H9 (cell line): Measurements from ENCODE around the gene EBPL. TPM values are rescaled to one million over a fixed set of nuclear protein-coding genes. Genes with fewer than 3 reads are reported as not detected.
"Not testable (repeated sequence)": the region's sequence is repeated elsewhere in the genome, so short reads cannot be mapped to it uniquely, and the experiment has no call there.

Experiments
- DNase-seq: peaks from one replicate; pipeline ENCODE4 v3.0.0-alpha.2; 2017
- H2AFZ ChIP-seq: one replicate; pipeline ENCODE4 v1.6.1; 2013; ENCODE audit warnings: mild to moderate bottlenecking, low read length, control low read depth, moderate library complexity
- H2AK5ac ChIP-seq: 2 replicates; pipeline ENCODE4 v1.6.1; 2013; ENCODE audit warnings: low read length, control low read depth, mixed read lengths; ENCODE audit not compliant: insufficient read length
- H2BK120ac ChIP-seq: one replicate; pipeline ENCODE4 v1.6.1; 2013; ENCODE audit warnings: low read depth, mild to moderate bottlenecking, low read length, control low read depth, inconsistent platforms; ENCODE audit not compliant: poor library complexity, severe bottlenecking
- H2BK12ac ChIP-seq: 2 replicates; pipeline ENCODE4 v1.6.1; 2013; ENCODE audit warnings: low read length, control low read depth, mixed read lengths, low read depth; ENCODE audit not compliant: insufficient read length
- H2BK15ac ChIP-seq: 2 replicates; pipeline ENCODE4 v1.6.1; 2013; ENCODE audit warnings: low read depth, low read length, control low read depth
- H2BK20ac ChIP-seq: one replicate; pipeline ENCODE4 v1.6.1; 2013; ENCODE audit warnings: low read depth, mild to moderate bottlenecking, low read length, control low read depth, inconsistent platforms; ENCODE audit not compliant: poor library complexity, severe bottlenecking
- H2BK5ac ChIP-seq: 2 replicates; pipeline ENCODE4 v1.6.1; 2013; ENCODE audit warnings: low read length, control low read depth, mixed read lengths; ENCODE audit not compliant: insufficient read length
- H3K14ac ChIP-seq: 2 replicates; pipeline ENCODE4 v1.6.1; 2013; ENCODE audit warnings: low read length, control low read depth; ENCODE audit not compliant: insufficient read depth
- H3K18ac ChIP-seq: 2 replicates; pipeline ENCODE4 v1.6.1; 2013; ENCODE audit warnings: low read depth, mild to moderate bottlenecking, mixed read lengths, low read length, control low read depth; ENCODE audit not compliant: insufficient read length
- H3K23ac ChIP-seq: 2 replicates; pipeline ENCODE4 v1.6.1; 2013; ENCODE audit warnings: low read length, control low read depth, mixed read lengths, low read depth; ENCODE audit not compliant: insufficient read length
- H3K23me2 ChIP-seq: 2 replicates; pipeline ENCODE4 v1.6.1; 2013; ENCODE audit warnings: low read depth, mild to moderate bottlenecking, mixed read lengths, low read length, control low read depth; ENCODE audit not compliant: insufficient read length, poor library complexity, severe bottlenecking
- H3K27ac ChIP-seq: 2 replicates; pipeline ENCODE4 v1.5.1; 2013; ENCODE audit warnings: low read length, control low read depth, mixed read lengths, low read depth; ENCODE audit not compliant: insufficient read length
- H3K27me3 ChIP-seq: 2 replicates; pipeline ENCODE4 v1.6.1; 2013; ENCODE audit warnings: low read length, control low read depth, inconsistent platforms; ENCODE audit not compliant: insufficient read depth
- H3K4ac ChIP-seq: 2 replicates; pipeline ENCODE4 v1.6.1; 2013; ENCODE audit warnings: low read depth, mild to moderate bottlenecking, control low read depth, inconsistent platforms, low read length, moderate library complexity
- H3K4me1 ChIP-seq: 2 replicates; pipeline ENCODE4 v1.6.1; 2013; ENCODE audit warnings: low read length, control low read depth, inconsistent platforms; ENCODE audit not compliant: insufficient read depth
- H3K4me2 ChIP-seq: 2 replicates; pipeline ENCODE4 v1.6.1; 2013; ENCODE audit warnings: low read length, control low read depth, mixed read lengths; ENCODE audit not compliant: insufficient read length, insufficient read depth
- H3K56ac ChIP-seq: 2 replicates; pipeline ENCODE4 v1.6.1; 2013; ENCODE audit warnings: low read depth, mild to moderate bottlenecking, mixed read lengths, low read length, control low read depth; ENCODE audit not compliant: insufficient read length
- H3K79me1 ChIP-seq: 2 replicates; pipeline ENCODE4 v1.6.1; 2013; ENCODE audit warnings: low read depth, mild to moderate bottlenecking, moderate library complexity, low read length, control low read depth, inconsistent platforms; ENCODE audit not compliant: insufficient read depth, poor library complexity, severe bottlenecking
- H3K79me2 ChIP-seq: 2 replicates; pipeline ENCODE4 v1.6.1; 2013; ENCODE audit warnings: low read length, control low read depth, inconsistent platforms; ENCODE audit not compliant: insufficient read depth
- H3K9ac ChIP-seq: 2 replicates; pipeline ENCODE4 v1.6.1; 2013; ENCODE audit warnings: low read length, control low read depth, mixed read lengths; ENCODE audit not compliant: insufficient read length; ENCODE audit errors: extremely low read depth
- H3K9me3 ChIP-seq: one replicate; pipeline ENCODE4 v1.6.1; 2013; ENCODE audit warnings: low read depth, low read length, inconsistent platforms; ENCODE audit not compliant: control insufficient read depth
- H3T11ph ChIP-seq: one replicate; pipeline ENCODE4 v1.6.1; 2013; ENCODE audit warnings: mild to moderate bottlenecking, low read length, control low read depth, inconsistent platforms
- H4K20me1 ChIP-seq: one replicate; pipeline ENCODE4 v1.6.1; 2013; ENCODE audit not compliant: control insufficient read depth, insufficient read length, insufficient read depth
- H4K5ac ChIP-seq: 2 replicates; pipeline ENCODE4 v1.6.1; 2013; ENCODE audit warnings: low read depth, mild to moderate bottlenecking, mixed read lengths, low read length, control low read depth; ENCODE audit not compliant: insufficient read length
- H4K8ac ChIP-seq: replicated peaks from 2 replicates; pipeline ENCODE4 v1.6.1; 2013; ENCODE audit warnings: low read length, control low read depth, mixed read lengths, low read depth; ENCODE audit not compliant: insufficient read length
- H4K91ac ChIP-seq: 2 replicates; pipeline ENCODE4 v1.6.1; 2013; ENCODE audit warnings: low read depth, mild to moderate bottlenecking, moderate library complexity, mixed read lengths, low read length, control low read depth; ENCODE audit not compliant: insufficient read length
- H3K27ac Mint-ChIP-seq, 3 experiments: 2 replicates in 2 of 3; 3 replicates in 1 of 3; pipeline ENCODE4 v1.8.0; 2020 to 2021; ENCODE audit warnings: mixed read lengths in 3 of 3, mild to moderate bottlenecking in 1 of 3, moderate library complexity in 1 of 3
- H3K27me3 Mint-ChIP-seq: 2 replicates; pipeline ENCODE4 v1.8.0; 2021; ENCODE audit warnings: low read depth, mild to moderate bottlenecking, moderate library complexity, mixed read lengths
- H3K36me3 Mint-ChIP-seq, 3 experiments: 2 replicates in 2 of 3; 3 replicates in 1 of 3; pipeline ENCODE4 v1.8.0; 2020 to 2021; ENCODE audit warnings: low read depth in 3 of 3, mixed read lengths in 3 of 3; ENCODE audit not compliant: insufficient read depth in 1 of 3
- H3K4me1 Mint-ChIP-seq, 2 experiments: 2 replicates each; pipeline ENCODE4 v1.8.0; 2020; ENCODE audit warnings: mixed read lengths in 2 of 2
- H3K4me3 Mint-ChIP-seq, 2 experiments: 2 replicates in 1 of 2; 3 replicates in 1 of 2; pipeline ENCODE4 v1.8.0; 2020 to 2021; ENCODE audit warnings: mild to moderate bottlenecking in 2 of 2, mixed read lengths in 2 of 2, moderate library complexity in 1 of 2
- H3K9me3 Mint-ChIP-seq, 2 experiments: 2 replicates in 1 of 2; 3 replicates in 1 of 2; pipeline ENCODE4 v1.8.0; 2020; ENCODE audit warnings: mild to moderate bottlenecking in 2 of 2, mixed read lengths in 2 of 2, moderate library complexity in 1 of 2
- WGBS: extraction: QIAGEN DNeasy Blood & Tissue Kit; methylation state at CpG from one replicate; pipeline ENCODE4 v1.1.7; 2013; ENCODE audit warnings: missing lambda C conversion rate, low lambda C conversion rate, mixed read lengths; ENCODE audit not compliant: insufficient read length; ENCODE audit errors: extremely low coverage; 5-methylcytosine and 5-hydroxymethylcytosine counted together
- total RNA-seq: library from RNA; stranded (reverse); gene quantifications from 2 replicates; pipeline ENCODE4 v1.2.1, GENCODE V29; 2021
- TF ChIP-seq, protein P1 (sequence below): fragments of 200-600 bp; sonication (generic); conservative IDR thresholded peaks from 3 replicates; pipeline ENCODE4 v1.8.0; 2021; ENCODE audit warnings: antibody characterized with exemption, mild to moderate bottlenecking

The EBPL gene
- total RNA-seq, 1 experiment from 2014 or later, result 65.9 TPM

- Histone ChIP-seq H4K91ac (no peak overlapping the region), H3K9me3 (no peaks in the 10 kb centered on the region), H3K14ac (no peak overlapping the region), H4K5ac (no peak overlapping the region), H4K20me1 (no peaks in the 10 kb centered on the region), H3K23me2 (no peaks in the 10 kb centered on the region), H2BK5ac (no peak overlapping the region), H3K9ac (no peak overlapping the region), H3K79me2 (no peaks in the 10 kb centered on the region), H3K79me1 (no peaks in the 10 kb centered on the region), H3K4me1 (no peaks in the 10 kb centered on the region), H2BK20ac (no peak overlapping the region), H3K18ac (no peak overlapping the region), H3K23ac (no peak overlapping the region), H2BK120ac (no peak overlapping the region), H3K27me3 (no peaks in the 10 kb centered on the region), H2AK5ac (no peak overlapping the region), H4K8ac (no peak overlapping the region), H2BK15ac (no peak overlapping the region), H2AFZ (no peak overlapping the region), H3T11ph (no peak overlapping the region), H3K56ac (no peak overlapping the region), H3K27ac (no peak overlapping the region), H2BK12ac (no peak overlapping the region), H3K4me2 (no peak overlapping the region), H3K4ac (no peak overlapping the region)
- TF ChIP-seq, protein P1, sequence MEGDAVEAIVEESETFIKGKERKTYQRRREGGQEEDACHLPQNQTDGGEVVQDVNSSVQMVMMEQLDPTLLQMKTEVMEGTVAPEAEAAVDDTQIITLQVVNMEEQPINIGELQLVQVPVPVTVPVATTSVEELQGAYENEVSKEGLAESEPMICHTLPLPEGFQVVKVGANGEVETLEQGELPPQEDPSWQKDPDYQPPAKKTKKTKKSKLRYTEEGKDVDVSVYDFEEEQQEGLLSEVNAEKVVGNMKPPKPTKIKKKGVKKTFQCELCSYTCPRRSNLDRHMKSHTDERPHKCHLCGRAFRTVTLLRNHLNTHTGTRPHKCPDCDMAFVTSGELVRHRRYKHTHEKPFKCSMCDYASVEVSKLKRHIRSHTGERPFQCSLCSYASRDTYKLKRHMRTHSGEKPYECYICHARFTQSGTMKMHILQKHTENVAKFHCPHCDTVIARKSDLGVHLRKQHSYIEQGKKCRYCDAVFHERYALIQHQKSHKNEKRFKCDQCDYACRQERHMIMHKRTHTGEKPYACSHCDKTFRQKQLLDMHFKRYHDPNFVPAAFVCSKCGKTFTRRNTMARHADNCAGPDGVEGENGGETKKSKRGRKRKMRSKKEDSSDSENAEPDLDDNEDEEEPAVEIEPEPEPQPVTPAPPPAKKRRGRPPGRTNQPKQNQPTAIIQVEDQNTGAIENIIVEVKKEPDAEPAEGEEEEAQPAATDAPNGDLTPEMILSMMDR, result no peak
- no peaks in the 10 kb centered on the region for H3K27me3 Mint-ChIP-seq
- peaks cover 19 to 52% (median 49%) of the 10 kb centered on the region in 3 experiments for H3K36me3 Mint-ChIP-seq
- no peaks in the 10 kb centered on the region for H3K4me1 Mint-ChIP-seq
- no peak for DNase-seq
- H3K4me3 Mint-ChIP-seq, result no peak overlapping the region
- peaks cover 8% of the 10 kb centered on the region in 2 experiments; a peak in 4 of 5 replicates for H3K9me3 Mint-ChIP-seq
- no peak overlapping the region; a peak in 2 of 7 replicates for H3K27ac Mint-ChIP-seq
- no CpG with 5 or more reads among the region's 2 CpGs for WGBS
Observed at GRCh38 chr13:49711218-49711863, 20.1 kb upstream of the EBPL start.

DNA sequence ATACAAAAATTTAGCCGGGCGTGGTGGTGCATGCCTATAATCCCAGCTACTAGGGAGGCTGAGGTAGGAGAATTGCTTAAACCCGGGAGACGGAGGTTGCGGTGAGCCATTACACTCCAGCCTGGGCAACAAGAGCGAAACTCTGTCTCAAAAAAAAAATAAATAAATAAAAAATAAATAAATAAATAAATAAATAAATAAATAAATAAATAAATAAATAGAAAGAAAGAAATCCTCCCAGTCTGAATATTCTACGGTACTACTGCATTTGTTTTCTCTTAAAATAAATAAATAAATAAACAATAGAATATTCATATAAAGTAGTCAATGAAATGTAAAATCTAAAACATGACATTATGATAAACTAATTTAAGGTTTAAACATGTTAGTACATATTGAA is 13.0 kb upstream of the EBPL start:
- H3K4me1 ChIP-seq, H2BK12ac ChIP-seq, H2BK20ac ChIP-seq, H3K9ac ChIP-seq, H4K91ac ChIP-seq, H2BK15ac ChIP-seq, H3K9me3 Mint-ChIP-seq, H3K9me3 ChIP-seq, H3K27ac ChIP-seq, H2AFZ ChIP-seq, H3K79me2 ChIP-seq, H4K5ac ChIP-seq, H3K14ac ChIP-seq, H3K56ac ChIP-seq, DNase-seq, H3K4me2 ChIP-seq, H2AK5ac ChIP-seq, H2BK5ac ChIP-seq, H3K4ac ChIP-seq, H3K27me3 ChIP-seq, H4K20me1 ChIP-seq, H3K18ac ChIP-seq, H3K79me1 ChIP-seq, H3K23ac ChIP-seq, H3K27me3 Mint-ChIP-seq, H3K23me2 ChIP-seq, H3T11ph ChIP-seq, H3K27ac Mint-ChIP-seq, H3K4me3 Mint-ChIP-seq, H4K8ac ChIP-seq, H2BK120ac ChIP-seq: not testable (repeated sequence)
- Mint-ChIP-seq H3K36me3 (peaks cover 27 to 60% (median 55%) of the 10 kb centered on the region in 3 experiments; a peak in 6 of 7 replicates), H3K4me1 (peaks cover 6 to 19% of the 10 kb centered on the region in 2 experiments)
- no CpG with 5 or more reads among the region's 7 CpGs for WGBS
